Measurements from ENCODE around the gene SSC5D.

SSC5D gene

DNA sequence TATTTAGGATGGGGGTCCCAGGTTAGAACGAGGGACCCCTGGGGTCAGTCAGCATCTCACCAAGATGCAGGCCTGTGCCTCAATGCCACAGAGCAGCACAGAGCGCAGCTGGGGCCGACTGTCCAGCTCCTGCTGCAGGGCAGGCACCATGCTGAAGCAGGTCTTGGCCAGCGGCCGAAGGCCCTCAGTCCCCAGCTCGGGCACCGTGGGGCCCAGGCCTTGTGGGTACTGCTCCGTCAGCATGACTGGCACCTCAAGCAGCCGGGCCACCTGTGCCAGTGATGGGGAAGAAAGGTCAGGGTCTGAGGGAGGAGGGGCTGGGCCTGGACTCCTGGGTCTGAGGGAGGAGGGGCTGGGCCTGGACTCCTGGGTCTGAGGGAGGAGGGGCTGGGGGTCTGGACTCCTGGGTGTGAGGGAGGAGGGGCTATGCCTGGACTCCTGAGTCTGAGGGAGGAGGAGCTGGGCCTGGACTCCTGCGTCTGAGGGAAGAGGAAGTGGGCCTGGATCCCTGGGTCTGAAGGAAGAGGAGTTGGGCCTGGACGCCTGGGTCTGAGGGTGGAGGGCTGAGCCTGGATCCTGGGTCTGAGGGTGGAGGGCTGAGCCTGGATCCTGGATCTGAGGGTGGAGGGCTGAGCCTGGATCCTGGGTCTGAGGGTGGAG, 32.5 kb upstream of the SSC5D start:
- no peak for DNase-seq

DNA sequence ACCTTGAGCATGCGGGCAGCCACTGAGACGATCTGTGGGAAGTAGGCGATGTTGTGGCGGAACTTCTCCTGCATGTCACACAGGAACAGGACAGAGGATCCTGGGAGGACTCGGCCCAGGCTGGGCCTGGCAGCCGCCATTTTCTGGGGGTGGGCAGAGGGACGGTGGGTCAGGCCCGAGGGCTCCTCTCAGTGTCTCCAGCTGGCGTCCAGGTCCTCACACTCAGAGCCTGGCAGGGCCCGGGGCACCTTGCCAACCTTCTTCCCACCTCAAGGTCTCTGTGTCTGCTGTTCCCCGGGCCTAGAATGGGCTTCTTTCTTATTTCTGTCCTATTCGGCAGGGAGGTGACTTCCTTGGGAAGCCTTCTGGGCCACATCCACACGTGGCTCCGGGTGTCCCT, 31.9 kb upstream of the SSC5D start:
- DNase-seq = no peak

DNA sequence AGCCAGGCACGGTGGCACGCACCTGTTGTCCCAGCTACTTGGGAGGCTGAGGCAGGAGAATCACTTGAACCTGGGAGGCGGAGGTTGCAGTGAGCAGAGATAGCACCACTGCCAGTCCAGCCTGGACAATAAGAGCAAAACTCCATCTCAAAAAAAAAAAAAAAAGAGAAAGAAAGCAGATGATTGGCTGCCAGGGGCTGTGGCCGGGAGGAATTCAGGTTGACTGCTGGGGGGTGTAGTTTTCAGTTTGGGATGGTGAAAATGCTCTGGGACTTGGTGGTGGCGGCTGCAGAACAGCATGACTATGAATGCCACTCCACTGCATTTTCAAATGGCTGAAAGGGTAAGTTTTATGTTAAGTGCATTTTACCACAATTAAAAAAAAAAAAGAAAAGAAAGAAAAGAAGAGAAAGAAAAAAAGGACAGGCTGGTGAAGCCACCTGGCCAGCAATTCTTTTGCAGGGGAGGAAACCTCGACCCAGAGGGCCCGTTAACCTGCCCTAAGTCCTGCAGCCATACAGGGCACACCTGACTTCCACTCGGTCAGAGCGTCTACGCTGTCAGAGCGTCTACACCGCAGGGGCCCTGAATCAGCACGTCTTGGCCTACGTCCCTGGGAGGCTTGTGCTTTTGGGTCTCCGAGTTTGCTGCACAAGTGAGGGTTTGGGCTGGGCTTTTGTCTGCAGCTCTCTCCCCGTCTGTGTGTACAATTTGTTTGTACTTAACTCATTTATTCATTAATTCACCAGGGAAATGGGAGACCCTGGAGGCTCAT, 30.4 kb upstream of the SSC5D start:
- no peak for DNase-seq

DNA sequence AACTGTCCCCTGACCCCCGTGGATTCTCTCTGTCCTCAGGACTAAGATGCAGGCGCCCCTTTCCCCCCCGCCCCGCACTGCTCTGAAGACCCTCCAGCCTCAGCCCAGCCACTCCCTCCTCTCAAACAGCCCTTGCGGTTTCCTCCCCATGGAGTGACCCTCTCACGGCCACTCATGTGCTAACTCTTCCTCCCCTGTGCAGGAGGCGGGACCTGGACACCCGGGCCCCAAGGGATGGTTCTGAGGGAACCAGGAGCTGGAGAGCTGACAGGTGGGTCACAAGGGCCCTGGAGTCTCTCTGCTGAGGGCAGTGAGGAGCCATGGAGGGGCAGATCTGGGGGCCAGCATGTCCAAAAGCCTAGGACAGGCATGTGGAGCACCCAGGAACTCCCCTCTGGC, 28.7 kb upstream of the SSC5D start:
- no peak for DNase-seq

DNA sequence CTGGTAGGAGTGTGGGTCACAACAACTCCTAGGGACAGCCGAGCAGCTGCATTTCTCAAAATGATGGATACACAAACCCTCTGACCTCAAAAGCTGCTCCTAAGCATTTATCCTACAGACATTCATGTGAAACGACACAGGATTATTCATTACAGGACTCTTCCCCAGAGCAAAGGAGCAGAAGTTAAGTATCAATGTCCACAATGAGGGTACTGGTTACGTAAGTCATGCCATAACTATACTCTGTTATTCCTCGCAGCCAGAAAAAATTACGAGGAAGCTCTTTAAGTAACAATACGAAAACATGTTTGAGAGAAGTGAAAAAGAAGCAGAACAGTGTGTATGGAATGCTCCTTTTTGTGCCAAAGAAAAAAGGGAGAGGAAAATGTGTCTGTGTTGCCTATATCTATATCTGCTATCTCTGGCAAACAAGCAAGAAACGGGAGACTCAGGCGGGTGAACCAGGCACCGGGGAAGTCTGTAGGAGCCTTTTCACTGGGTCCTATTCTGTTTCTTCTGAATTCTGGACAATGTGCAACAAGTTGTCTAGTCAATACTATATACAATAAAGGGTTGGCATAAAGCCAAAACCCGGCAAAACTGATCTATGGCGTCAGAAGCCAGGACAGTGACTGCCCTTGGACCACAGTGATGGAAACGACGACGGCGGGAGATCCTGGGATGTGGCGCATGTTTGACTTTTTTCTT, 28.1 kb upstream of the SSC5D start:
- no peak for DNase-seq

DNA sequence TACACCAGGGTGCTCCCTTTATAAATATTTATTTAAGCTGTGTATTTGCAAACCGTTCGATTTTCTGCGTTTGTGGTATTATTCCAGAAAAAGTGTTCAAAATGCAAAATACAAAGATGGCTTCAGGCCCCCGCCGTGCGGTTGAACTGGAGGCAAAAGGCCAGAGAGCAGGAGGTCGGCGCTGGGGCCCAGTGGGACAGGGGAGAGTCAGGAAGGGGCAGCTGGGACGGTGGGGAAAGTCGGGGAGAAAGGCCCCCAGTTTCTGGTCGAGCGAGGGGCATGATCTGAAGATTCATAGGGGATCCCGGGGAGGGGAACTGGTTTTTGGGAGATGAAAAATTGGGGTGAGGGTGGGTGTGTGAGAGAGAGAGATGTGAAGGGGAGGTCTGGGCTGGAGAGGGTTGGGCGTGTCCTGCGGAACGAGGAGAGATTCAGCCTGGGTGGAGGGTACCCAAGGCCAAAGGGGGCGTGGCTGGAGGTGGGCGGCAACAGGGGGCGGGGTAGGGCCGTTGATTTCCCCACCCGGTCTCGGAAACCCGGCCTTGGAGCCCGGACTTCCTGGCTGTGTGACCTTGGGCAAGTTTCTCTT, 27.5 kb upstream of the SSC5D start:
- DNase-seq = no peak

DNA sequence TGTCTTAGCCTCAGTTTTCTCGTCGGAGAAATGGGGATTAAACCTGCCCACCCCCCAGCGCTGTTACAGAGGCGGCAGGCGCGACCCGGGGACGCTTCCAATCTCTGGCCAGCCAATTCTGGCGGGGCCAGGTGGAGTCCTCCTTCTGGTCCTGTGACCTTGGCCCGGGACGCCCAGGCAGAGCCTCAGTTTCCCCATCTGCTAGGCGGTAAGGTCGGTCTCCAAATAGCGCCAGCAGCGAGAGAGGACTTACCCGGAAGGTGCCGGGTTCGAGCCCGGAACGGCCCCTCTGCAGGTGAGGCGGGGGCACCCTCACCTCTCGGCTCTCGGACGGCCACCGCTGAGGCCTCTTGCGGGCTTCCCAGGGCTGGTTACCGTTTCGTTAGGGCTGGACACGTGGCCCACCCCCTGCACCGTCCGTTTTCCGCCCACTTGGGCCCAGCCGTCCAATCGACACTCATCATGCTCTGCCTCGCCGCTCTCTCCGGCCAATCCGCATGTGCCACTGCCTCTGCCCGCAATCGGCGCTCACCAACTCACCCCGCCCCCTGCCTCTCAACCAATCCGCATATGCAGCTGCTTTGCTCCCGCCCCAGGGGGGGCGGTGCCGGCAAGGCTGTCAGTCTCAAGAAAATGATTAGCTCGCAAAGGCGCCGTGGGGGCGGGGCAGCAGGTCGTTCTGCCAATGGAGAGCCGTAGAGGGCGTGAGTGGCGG, 26.8 kb upstream of the SSC5D start, which contains the start of gene ISOC2:
ISOC2 (minus strand) TSS at position 384 of the 715 bp plus-strand sequence. CDS start 5,156 bp downstream, outside the sequence.
- DNase-seq = peak; percentile 97

DNA sequence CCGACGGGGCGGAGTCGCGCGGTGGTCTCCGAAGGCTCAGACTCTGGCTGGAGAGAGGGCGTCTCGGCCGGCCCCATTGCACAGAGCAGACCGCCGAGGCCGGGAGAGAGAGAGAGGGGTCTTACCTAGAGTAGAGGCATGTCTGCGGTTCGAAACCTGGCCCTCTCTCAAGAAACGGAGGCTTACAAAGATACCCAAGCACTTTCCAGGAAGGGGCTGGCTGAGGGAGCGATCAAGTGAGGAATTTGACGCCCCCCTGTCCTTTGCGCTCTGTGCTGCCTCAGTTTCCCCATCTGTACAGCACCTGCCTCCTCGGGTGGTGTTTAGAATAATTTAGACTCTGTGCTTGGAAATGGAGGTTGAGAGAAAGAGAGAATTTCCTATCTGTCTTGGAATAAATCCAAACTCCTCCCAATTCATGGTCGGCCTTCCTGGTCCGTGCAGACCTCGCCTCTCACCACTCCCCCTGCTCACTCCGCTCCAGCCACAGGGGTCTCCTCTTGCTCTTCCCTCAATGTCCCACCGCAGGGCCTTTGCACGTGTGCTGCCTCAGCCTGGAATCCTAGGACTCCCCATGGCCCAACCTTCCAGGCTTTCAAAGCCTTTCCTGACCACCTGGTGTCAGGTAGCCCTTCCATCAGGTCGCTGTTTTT, 26.1 kb upstream of the SSC5D start:
- DNase-seq = no peak

DNA sequence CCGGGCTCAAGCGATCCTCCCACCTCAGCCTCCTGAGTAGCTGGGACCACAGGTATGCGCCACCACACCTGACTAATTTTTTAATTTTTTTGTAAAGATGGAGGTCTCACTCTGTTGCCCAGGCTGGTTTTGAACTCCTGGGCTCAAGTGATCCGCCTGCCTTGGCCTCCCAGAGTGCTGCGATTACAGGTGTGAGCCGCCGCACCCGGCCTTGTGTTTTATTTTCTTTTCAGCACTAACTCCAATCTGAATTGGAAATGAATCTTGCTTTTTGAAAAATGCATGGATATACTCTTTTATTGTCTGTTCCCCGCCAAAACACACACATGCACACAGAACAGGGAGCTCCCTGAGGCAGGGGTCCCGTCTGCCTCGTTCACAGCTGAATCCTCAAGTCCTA, 25.5 kb upstream of the SSC5D start:
- DNase-seq = no peak

DNA sequence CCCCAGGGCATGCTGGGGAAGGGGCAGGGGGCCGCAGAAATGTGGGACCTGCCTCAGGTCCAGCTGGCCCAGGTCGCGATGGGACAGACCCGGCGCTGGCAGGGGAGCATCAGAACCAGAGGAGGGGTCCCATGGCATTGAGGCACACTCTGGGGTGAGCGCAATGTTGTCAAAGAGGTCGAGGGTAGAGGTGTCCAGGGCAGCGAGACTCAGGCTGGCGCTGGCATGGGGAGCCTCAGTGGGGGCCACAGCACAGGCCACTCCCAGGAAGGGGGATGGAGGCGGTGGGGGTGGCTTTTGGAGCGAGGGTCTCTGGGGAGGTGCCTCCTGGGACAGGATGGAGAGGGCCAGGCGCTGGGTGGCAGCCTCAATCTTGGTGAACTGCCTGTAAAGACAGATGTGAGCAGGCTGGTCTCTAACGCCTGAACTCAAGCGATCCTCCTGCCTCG, 24.6 kb upstream of the SSC5D start:
- no peak for DNase-seq

DNA sequence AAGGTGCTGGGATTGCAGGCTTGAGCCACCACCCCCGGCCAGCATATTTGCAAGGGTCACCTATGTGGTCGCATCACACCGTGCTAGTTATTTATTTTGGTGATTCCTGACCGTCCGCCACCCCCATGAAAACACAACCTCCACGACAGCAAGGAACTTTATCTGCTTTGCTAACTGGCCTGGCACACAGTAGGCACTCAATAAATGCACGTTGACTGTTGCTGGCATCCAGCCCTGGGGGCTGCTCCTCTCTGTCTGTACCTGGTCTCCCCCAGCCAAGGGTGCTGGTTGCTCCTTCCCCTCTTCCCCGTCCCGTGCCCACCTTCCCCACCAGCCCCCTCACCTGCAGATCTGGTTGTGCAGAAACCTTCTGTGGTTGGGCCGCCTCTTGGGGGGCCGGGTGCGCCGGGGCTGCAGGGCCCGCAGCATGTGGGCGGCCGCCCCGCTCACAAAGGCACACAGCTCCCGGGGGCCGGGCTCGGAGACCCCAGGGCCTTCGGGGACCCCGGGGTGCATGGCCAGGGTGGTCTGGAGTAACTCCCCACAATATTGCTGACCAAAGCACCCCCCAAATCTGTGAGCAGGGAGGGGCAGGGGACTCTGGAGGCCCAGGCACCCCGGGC, 24.1 kb upstream of the SSC5D start:
- no peak for DNase-seq

DNA sequence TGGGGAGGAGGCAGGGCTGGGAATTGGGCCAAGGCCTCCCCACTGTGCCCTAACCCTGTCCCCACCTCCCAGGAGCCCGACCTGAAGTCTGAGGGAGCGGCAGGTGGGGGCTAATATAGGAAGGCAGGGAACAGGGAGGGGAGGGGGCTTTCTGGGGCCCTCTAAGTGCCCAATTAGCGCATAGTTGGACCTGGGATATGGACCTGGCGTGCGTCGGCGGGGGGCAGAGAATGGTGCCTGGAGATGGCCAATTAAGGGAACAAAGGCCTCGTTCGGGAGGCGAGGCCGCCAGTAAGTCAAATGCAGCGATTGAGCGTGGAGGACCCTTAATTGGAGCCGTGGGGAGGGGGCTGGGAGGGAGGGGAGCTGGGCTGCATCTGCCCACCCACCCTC, 23.6 kb upstream of the SSC5D start, which contains the start of gene C19orf85:
C19orf85 (minus strand) TSS at position 90 of the 393 bp plus-strand sequence. CDS start 197 bp downstream, outside the sequence.
- DNase-seq = no peak

DNA sequence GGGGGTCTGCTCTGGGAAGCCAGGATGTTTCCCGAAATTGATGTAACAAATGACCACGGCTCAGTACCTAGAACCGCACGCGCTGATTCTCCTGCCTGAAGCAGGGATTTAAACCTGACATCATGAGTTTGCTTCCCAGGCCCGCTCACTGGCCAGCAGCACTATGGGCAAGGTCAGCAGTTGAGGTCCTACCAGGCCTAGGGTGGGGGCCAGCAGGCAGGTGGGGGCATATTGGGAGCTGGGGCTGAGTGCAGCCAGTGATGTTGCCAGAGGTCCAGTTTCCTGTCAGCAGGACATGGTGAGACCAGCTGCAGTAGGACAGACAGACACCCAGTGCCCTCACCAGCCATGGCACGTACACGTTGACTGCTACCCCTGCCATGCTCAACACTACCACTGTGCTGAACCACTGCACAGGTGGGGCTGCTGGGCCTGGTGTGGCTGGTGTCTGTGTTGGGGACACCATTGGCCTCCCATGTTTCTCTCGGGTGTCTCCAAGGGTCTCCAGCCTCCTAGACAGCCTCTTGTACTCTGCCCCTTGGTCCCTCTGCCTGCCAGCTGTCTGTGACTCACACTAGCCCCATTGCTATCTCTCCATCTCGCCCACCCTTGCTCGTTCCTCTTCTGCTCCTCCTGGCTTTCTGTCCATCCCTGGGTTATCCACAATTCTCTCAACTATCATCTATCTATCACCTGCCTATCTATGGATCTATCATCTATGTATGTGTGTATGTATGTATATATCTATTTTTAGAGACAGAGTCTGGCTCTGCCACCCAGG, 22.6 kb upstream of the SSC5D start:
- no peak for DNase-seq

DNA sequence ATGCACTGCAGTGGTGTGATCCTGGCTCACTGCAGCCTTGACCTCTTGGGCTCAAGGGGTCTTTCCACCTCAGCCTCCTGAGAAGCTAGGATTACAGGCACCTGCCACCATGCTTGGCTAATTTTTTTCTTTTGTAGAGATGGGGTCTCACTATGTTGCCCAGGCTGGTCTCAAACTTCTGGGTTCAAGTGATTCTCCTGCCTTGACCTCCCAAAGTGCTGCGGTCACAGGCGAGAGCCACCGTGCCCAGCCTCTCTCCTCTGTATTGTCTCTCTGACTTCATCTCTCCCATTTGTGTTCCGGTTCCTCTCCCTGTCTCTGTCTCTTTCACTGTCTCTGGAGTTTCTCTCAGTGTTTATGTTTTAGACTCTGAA, 22.0 kb upstream of the SSC5D start:
- no peak for DNase-seq

DNA sequence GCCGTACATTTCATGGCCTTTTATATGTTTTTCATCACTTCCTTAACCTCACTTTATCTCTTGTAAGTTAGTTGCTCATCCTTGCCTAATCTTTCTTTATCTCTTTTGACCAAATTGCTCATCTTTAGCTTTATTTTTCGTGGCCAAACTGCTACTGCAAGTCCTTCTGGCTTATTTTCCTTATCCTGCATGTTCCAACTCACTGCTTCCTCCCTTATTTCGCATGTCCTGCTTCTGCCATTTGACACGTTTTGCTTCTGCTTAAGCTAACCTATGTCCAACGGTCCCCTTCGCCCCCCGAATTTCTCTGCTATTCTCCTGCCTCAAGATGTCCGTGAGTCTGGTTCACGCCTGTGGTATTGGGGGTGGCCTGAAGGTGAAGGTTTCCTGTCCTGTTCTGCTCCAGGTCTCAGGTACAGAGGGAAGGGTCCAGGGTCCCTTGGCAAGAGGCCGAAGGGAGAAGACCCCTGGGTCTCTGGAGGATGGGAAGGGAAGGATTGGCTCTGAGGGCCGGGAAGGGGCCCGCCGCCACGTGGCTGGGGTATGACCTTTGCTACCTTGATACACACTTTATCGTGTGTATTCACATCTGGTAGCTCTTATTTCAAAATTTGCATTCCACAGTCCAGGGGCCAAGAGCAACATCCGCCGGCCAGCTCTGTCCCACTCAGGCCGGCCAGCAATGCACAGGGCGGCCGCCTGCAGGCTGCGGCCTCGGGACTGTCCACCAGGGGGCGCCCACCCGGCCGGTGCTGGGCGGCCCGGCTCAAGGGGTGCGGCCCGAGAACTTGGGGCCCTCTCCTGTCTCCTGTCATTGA, 20.8 kb upstream of the SSC5D start:
- no peak for DNase-seq

DNA sequence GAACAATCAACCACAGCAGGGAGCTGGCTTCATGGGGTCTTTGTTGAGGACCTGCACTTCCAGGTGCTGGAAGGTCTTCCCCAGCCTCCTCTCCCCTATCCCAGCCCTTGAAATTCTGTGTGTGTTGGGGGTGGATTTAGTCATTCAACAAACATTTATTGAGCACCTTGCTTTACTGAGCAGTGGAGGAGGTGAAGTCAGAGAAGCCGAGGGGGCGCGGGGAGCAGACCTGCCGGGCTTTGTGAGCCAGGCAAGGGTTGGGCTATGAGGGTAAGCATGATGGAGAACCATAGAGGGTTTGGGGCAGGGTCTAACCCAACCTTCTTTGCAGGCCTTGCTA, 20.2 kb upstream of the SSC5D start:
- DNase-seq = no peak

DNA sequence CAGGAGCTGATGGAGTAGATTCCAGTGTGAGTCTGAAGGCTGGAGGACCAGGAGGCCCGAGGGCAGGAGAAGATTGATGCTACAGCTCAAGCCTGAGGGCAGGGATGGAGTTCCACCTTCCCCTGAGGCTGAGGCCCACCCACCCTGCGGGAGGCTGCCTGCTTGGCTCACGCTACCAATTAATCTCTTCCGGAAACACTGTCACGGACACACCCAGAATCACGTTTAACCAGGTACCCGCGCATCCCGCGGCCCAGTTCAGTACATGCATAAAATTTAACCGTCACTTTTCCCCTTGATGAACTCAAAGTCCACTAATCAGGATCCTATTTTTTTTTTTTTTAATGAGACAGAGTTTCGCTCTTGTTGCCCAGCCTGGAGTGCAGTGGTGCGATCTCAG, 17.0 kb upstream of the SSC5D start:
- no peak for DNase-seq

DNA sequence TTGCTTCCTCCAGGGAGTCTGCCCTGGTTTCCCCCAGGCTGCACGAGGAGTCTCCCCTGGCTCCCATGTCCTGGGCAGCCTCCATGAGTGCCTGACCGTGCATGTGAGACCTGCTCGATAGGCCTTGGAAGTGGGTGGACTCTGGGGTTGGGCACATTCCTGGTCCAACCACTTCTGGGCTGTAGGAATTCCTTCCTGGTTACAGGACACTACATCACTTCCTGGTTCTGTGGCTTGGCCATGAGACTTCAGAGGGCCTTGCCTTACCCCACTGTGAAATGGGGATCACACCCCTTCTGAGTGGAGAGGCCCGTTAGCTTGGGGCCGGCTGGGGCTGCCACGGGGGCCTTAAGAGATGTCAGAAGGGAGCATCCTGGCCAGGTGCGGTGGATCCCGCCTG, 15.8 kb upstream of the SSC5D start:
- no peak for DNase-seq

DNA sequence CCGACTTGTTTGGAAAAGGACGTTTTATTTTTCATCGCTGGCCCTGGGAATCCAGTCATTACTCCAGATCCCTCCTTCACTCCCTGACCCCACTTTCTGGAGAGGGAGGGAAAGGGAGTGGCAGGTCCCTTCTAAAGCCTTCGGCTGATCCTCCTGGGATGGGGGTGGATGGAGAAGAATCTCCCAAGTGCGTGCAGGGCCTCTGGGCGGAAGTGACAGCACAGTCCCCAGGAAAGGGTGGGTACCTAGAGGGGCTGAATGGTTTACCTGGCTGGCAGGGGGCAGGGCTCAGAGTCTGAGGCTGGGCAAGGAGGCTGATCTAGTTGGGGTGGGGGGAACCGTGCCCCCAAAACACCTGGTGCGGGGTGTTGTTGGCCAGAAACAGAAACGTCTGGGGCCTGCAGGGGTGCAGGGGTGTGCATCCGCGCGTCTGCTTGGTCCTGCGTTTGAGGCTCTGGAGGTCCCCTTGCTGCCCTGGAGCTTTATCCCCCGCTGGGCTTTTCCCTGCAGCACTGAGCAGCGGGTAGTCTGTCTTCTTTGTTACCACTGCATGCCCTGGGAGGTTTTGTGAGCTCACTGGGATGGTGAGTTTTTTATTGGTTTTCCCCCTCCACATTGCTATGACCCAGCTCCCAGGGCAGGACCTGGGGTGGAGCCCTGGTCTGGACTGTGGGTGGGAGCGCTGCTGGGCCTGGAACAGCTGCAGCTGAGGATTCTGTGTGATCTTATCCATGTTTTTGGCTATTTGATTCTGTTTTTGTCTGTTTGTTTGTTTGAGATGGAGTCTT, 14.8 kb upstream of the SSC5D start:
- DNase-seq = no peak
